ENCODE measurements around the gene SLC25A5.

The SLC25A5 gene

DNA sequence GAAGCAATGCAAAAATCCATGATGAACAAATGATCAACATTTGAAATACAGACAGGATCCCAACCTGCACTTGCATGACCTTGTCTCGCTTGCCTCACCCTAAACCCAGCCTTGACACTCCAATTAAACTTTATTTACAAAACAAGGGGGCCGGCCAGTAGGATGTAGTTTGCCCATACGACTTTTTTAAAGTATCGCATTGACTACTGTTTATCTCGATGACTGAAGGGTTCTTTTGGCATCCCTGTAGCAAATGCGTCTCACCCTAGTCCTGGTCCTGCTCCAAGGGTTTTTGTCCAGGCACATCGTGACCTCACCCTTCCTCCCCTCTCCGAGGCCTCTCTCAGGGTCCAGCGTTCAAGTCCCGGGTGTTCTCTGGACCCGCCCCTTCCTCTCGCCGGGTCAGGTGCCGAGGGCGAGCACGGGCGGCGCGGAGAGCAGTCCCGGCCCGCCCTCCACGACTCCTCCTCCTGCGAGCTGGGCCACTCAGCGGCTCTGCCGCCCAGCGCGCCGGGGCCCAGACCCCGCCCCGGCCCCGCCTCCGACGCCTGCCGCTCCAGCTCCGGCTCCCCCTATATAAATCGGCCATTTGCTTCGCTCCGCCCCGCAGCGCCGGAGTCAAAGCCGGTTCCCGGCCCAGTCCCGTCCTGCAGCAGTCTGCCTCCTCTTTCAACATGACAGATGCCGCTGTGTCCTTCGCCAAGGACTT is at the start of gene SLC25A5:
Gene SLC25A5 (plus strand): TSS at position 603 of the 709 bp plus-strand sequence. CDS start 72 bp downstream, at position 675.
- TF ChIP-seq, protein P1, sequence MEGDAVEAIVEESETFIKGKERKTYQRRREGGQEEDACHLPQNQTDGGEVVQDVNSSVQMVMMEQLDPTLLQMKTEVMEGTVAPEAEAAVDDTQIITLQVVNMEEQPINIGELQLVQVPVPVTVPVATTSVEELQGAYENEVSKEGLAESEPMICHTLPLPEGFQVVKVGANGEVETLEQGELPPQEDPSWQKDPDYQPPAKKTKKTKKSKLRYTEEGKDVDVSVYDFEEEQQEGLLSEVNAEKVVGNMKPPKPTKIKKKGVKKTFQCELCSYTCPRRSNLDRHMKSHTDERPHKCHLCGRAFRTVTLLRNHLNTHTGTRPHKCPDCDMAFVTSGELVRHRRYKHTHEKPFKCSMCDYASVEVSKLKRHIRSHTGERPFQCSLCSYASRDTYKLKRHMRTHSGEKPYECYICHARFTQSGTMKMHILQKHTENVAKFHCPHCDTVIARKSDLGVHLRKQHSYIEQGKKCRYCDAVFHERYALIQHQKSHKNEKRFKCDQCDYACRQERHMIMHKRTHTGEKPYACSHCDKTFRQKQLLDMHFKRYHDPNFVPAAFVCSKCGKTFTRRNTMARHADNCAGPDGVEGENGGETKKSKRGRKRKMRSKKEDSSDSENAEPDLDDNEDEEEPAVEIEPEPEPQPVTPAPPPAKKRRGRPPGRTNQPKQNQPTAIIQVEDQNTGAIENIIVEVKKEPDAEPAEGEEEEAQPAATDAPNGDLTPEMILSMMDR (IDR thresholded peaks at IDR 0.05; ENCODE audit: insufficient read depth, low read depth, low read length, missing control alignments) = no peak
- DNase-seq (ENCODE audit: low read depth) = peak; percentile 84

DNA sequence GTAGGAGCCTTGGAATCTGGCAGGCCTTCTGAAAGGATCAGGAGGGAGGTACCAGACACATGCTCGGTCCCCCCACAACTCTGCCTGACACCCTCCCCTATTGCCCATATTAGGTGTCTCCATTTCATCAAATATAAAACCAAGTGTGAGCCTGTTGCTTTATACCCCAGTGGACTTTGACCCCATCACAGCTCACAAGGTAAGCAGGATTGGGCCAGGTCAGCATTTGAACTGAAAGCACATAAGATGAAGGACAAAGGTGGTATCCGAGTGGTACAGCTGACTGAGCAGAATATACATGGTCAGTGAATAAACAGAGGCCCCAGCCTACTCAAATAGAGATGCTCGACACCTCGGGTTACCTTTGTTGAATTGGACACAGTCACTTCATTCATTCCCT is 49.1 kb upstream of the SLC25A5 start:
- DNase-seq (ENCODE audit: low read depth) = no peak
- TF ChIP-seq, protein P1 (IDR thresholded peaks at IDR 0.05; ENCODE audit: insufficient read depth, low read depth, low read length, missing control alignments) = no peak
- no peak overlapping the region for H3K4me3 ChIP-seq (ENCODE audit: low read length)

More for the DNA sequence above, at the start of gene SLC25A5:
- H3K4me3 ChIP-seq (ENCODE audit: low read length) = peak within 1 kb of the TSS; percentile 79

DNA sequence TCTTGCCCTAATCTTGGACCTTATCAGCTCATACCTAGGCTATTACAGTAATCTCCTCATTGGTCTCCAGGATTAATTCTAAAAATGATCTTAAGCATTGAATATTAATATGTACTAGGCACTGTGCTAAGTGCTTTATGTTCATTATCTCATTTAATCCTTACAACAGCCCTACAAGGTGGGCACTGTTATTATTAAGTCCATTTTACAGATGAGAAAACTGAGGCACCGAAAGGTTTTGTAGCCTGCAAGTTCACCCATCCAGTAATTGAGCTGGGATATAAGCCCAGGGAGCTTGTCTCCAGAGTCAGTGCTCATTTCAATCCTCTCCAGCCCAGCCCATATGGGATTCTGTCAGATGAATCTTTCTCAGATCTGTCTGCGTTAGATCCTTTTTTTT is 48.3 kb upstream of the SLC25A5 start:
- TF ChIP-seq, protein P1 (IDR thresholded peaks at IDR 0.05; ENCODE audit: insufficient read depth, low read depth, low read length, missing control alignments) = no peak
- DNase-seq (ENCODE audit: low read depth) = no peak
- no peak overlapping the region for H3K4me3 ChIP-seq (ENCODE audit: low read length)

DNA sequence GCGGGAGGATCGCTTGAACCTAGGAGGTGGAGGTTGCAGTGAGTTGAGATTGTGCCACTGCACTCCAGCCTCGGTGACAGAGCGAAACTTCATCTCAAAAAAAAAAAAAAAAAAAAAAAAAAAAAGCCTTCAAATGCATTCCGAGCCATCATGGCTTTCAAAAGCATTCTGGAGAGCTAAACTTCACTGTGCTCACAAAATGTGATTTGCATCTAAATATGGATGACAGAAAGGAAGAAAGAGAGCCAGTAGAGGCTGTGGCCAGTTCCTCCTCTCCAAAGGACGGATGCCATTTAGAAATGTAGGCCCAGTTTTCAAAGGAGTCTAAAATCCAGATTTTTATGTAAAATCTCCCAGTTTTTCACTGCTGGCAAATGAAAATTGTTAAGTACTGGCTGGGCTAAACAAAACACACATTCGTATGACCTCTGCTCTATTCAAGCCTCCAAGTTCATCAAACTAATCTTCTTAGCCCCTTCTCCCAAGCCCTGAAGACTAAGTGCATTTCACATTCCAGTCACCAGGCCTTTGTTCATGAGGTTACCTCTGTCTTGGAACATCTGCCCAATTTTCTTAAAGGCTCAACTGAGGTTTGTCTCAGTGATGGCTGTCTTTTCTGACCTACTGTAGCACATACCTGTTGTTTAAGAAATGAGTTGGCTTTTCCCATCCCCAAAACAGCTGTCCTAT is 47.1 kb upstream of the SLC25A5 start:
- no peak overlapping the region for H3K4me3 ChIP-seq (ENCODE audit: low read length)
- no peak for DNase-seq (ENCODE audit: low read depth)
- TF ChIP-seq, protein P1 (IDR thresholded peaks at IDR 0.05; ENCODE audit: insufficient read depth, low read depth, low read length, missing control alignments) = no peak

DNA sequence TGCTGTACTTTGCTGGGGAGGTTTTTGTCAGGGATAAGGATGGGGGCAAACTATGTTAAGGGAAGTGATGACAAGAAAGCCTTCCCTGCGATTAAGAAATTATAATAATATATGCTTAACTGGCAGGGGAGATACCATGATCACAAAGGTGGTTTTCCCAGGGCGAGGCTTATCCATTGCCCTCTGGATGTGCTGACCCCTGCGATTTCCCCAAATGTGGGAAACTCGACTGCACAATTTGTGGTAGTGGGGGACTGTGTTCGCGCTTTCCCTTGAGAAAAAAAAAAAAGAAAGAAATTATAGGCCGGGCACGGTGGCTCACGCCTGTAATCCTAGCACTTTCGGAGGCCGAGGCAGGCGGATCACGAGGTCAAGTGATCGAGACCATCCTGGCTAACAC is 44.6 kb upstream of the SLC25A5 start:
- DNase-seq (ENCODE audit: low read depth) = peak; percentile 47
- H3K4me3 ChIP-seq (ENCODE audit: low read length) = no peak overlapping the region
- TF ChIP-seq, protein P1 (IDR thresholded peaks at IDR 0.05; ENCODE audit: insufficient read depth, low read depth, low read length, missing control alignments) = no peak

DNA sequence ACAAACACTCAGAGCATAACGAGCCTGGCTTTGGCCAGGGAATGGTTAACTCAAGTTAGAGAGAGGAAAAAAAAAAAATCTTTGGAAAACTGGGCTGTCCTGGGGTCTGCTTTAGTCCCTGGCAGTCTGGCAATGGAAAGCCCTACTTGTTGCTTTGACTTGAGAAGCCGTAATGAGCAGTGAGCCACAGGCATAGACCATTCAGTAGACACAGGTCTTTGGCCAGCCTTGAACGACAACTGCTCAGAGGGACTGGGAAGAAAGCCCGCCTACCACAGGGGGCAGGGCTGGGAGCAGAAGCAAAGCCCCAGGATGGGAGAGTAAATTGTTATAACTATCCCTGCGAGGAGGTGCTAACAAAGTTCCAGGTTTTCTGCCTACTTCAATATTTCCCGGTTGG is 43.2 kb upstream of the SLC25A5 start:
- no peak overlapping the region for H3K4me3 ChIP-seq (ENCODE audit: low read length)
- DNase-seq (ENCODE audit: low read depth) = no peak
- TF ChIP-seq, protein P1 (IDR thresholded peaks at IDR 0.05; ENCODE audit: insufficient read depth, low read depth, low read length, missing control alignments) = no peak

Measured in epithelial cell of esophagus (primary cell).